HCT116 (cell line): ENCODE data around the gene PLD1. TPM values are rescaled to one million over a fixed set of nuclear protein-coding genes. Genes with fewer than 3 reads are reported as not detected.

ENCODE experiments used
- ATAC-seq: fragments of 200-7000 bp; cut with Tn5 transposase; 2 replicates; pipeline ENCODE4 v1.9.1; 2020; ENCODE audit warnings: mild to moderate bottlenecking, moderate library complexity
- BruUV-seq: library from RNA; stranded (reverse); fragments of 400-500 nt; replicated peaks from 2 replicates; lab custom pipeline; 2021; lab: Mats Ljungman, UMichigan
- CTCF ChIA-PET: fragments of 300-600 bp; sonication (Branson Sonifier 250); formaldehyde crosslinking; loops from one replicate; lab custom pipeline; 2021; ENCODE audit warnings: antibody characterized with exemption; lab: Charles Lee
- POLR2A ChIA-PET: fragments of 300-600, 350-600 bp; sonication (Branson Sonifier 250); formaldehyde crosslinking; loops from one replicate; lab custom pipeline; 2021; ENCODE audit warnings: antibody characterized with exemption; lab: Charles Lee
- RAD21 ChIA-PET, 2 experiments: fragments of 300-600 bp; sonication (Branson Sonifier 250); formaldehyde crosslinking; loops; one replicate each; lab custom pipeline; 2023; ENCODE audit warnings: low total read pairs in 2 of 2; ENCODE audit not compliant: uncharacterized antibody in 2 of 2, unreplicated experiment in 2 of 2, low non-redundant PET in 1 of 2; lab: Charles Lee
- DNase-seq: peaks from one replicate; pipeline ENCODE4 v3.0.0-alpha.2; 2010; ENCODE audit warnings: low read depth, low spot score
- H2AFZ ChIP-seq: fragments of 200-600 bp; shearing (Covaris generic), sonication (generic); 2 replicates; pipeline ENCODE4 v1.6.1; 2017; ENCODE audit warnings: low read depth, mixed run types, mixed read lengths, antibody characterized with exemption, low read length; ENCODE audit not compliant: poor library complexity, severe bottlenecking
- H3K27ac ChIP-seq: 2 replicates; pipeline ENCODE4 v1.5.1; 2012; ENCODE audit warnings: low read depth, low read length
- H3K27me3 ChIP-seq: fragments of 200-600 bp; sonication (generic); 2 replicates; pipeline ENCODE4 v1.6.1; 2016; ENCODE audit warnings: mixed run types, low read length, mixed read lengths; ENCODE audit not compliant: insufficient read depth
- H3K36me3 ChIP-seq, 2 experiments: fragments of 200-500 bp in 1 of 2; fragments of 200-600 bp in 1 of 2; sonication (Bioruptor generic) in 1 of 2; sonication (generic) in 1 of 2; 2 replicates each; pipeline versions ENCODE4 v1.5.1 to v1.6.1; 2014 to 2016; ENCODE audit warnings: low read length in 2 of 2, inconsistent platforms in 1 of 2, mixed read lengths in 1 of 2, mixed run types in 1 of 2; ENCODE audit not compliant: insufficient read depth in 2 of 2, control insufficient read depth in 1 of 2
- H3K4me1 ChIP-seq, 2 experiments: fragments of 200-600 bp in 1 of 2; sonication (generic) in 1 of 2; 2 replicates each; pipeline versions ENCODE4 v1.5.1 to v1.6.1; 2012 to 2017; ENCODE audit warnings: low read length in 2 of 2, inconsistent platforms in 1 of 2, mild to moderate bottlenecking in 1 of 2, mixed read lengths in 1 of 2, mixed run types in 1 of 2, moderate library complexity in 1 of 2; ENCODE audit not compliant: insufficient read depth in 2 of 2, control insufficient read depth in 1 of 2
- H3K4me2 ChIP-seq: fragments of 200-600 bp; sonication (generic); 2 replicates; pipeline ENCODE4 v1.6.1; 2017; ENCODE audit warnings: mixed run types, low read length, mixed read lengths
- H3K4me3 ChIP-seq, 2 experiments: fragments of 200-600 bp in 1 of 2; sonication (generic) in 1 of 2; replicated peaks in 1 of 2; 2 replicates each; pipeline ENCODE4 v1.5.1; 2011 to 2016; ENCODE audit warnings: low read length in 2 of 2, control low read depth in 1 of 2, low read depth in 1 of 2, mild to moderate bottlenecking in 1 of 2, mixed read lengths in 1 of 2, mixed run types in 1 of 2
- H3K79me2 ChIP-seq: fragments of 200-600 bp; sonication (generic); 2 replicates; pipeline ENCODE4 v1.6.1; 2017; ENCODE audit warnings: mild to moderate bottlenecking, mixed run types, low read length, moderate library complexity, mixed read lengths; ENCODE audit not compliant: insufficient read depth
- H3K9ac ChIP-seq: fragments of 200-600 bp; sonication (generic); 2 replicates; pipeline ENCODE4 v1.6.1; 2016; ENCODE audit warnings: low read length, mixed read lengths
- H3K9me2 ChIP-seq: fragments of 200-600 bp; sonication (generic), shearing (Covaris generic); 2 replicates; pipeline ENCODE4 v1.6.1; 2017; ENCODE audit warnings: mixed run types, mild to moderate bottlenecking, moderate library complexity; ENCODE audit not compliant: insufficient read depth
- H3K9me3 ChIP-seq, 2 experiments: fragments of 200-500 bp in 1 of 2; fragments of 200-600 bp in 1 of 2; sonication (Bioruptor generic) in 1 of 2; sonication (generic) in 1 of 2; 2 replicates each; pipeline ENCODE4 v1.6.1; 2014 to 2017; ENCODE audit warnings: low read length in 2 of 2, mixed read lengths in 2 of 2, inconsistent platforms in 1 of 2, low read depth in 1 of 2, mild to moderate bottlenecking in 1 of 2, mixed run types in 1 of 2, moderate library complexity in 1 of 2; ENCODE audit not compliant: control insufficient read depth in 1 of 2, insufficient read depth in 1 of 2
- H4K20me1 ChIP-seq: fragments of 200-600 bp; sonication (generic), shearing (Covaris generic); 2 replicates; pipeline ENCODE4 v1.6.1; 2017; ENCODE audit warnings: mixed run types, mild to moderate bottlenecking, moderate library complexity; ENCODE audit not compliant: insufficient read depth
- CBX3 ChIP-seq: IDR thresholded peaks from 2 replicates; pipeline ENCODE4 v1.6.1; 2012; ENCODE audit warnings: low read depth
- CEBPB ChIP-seq: IDR thresholded peaks from 2 replicates; pipeline ENCODE4 v1.6.1; 2012; ENCODE audit warnings: low read depth
- EGR1 ChIP-seq: IDR thresholded peaks from 2 replicates; pipeline ENCODE4 v1.6.1; 2012; ENCODE audit warnings: low read depth
- ELF1 ChIP-seq: IDR thresholded peaks from 2 replicates; pipeline ENCODE4 v1.6.1; 2012; ENCODE audit warnings: low read depth, borderline replicate concordance
- EZH2phosphoT487 ChIP-seq: fragments of 200-600 bp; IDR thresholded peaks from 2 replicates; pipeline ENCODE4 v1.6.1; 2018; ENCODE audit warnings: antibody characterized with exemption, borderline replicate concordance
- JUND ChIP-seq: IDR thresholded peaks from 2 replicates; pipeline ENCODE4 v1.6.1; 2012
- MAX ChIP-seq: IDR thresholded peaks from 2 replicates; pipeline ENCODE4 v1.6.1; 2012
- POLR2A ChIP-seq: IDR thresholded peaks from 2 replicates; pipeline ENCODE4 v1.7.0; 2011; ENCODE audit warnings: borderline replicate concordance; ENCODE audit not compliant: insufficient read depth, insufficient read length; ENCODE audit errors: extremely low read depth
- SIN3A ChIP-seq: IDR thresholded peaks from 2 replicates; pipeline ENCODE4 v1.6.1; 2012; ENCODE audit warnings: low read depth
- SP1 ChIP-seq: IDR thresholded peaks from 2 replicates; pipeline ENCODE4 v1.6.1; 2012; ENCODE audit warnings: low read depth
- TCF7L2 ChIP-seq: IDR thresholded peaks from 2 replicates; pipeline ENCODE4 v1.7.0; 2011; ENCODE audit warnings: borderline replicate concordance, inconsistent platforms; ENCODE audit not compliant: insufficient read depth, insufficient read length; ENCODE audit errors: extremely low read depth
- YY1 ChIP-seq: IDR thresholded peaks from 2 replicates; pipeline ENCODE4 v1.6.1; 2011; ENCODE audit warnings: low read length, low read depth, moderate library complexity, mild to moderate bottlenecking; ENCODE audit not compliant: insufficient replicate concordance; ENCODE audit errors: extremely low read depth
- ZFX ChIP-seq: fragments of 450-650 bp; IDR thresholded peaks from 2 replicates; pipeline ENCODE4 v1.6.1; 2017
- intact Hi-C: fragments of 100-400 bp; cut with micrococcal nuclease; formaldehyde crosslinking; loops from 2 replicates; pipeline ENCODE4 v1.10.0; 2022
- total RNA-seq: library from RNA; stranded (reverse); gene quantifications from one replicate; pipeline ENCODE4 v1.2.1, GENCODE V29; 2021; ENCODE audit not compliant: unreplicated experiment
- TF ChIP-seq, protein P1 (sequence below): IDR thresholded peaks from 2 replicates; pipeline ENCODE4 v1.6.1; 2011; ENCODE audit warnings: mild to moderate bottlenecking, low read length, moderate library complexity; ENCODE audit not compliant: insufficient replicate concordance; ENCODE audit errors: extremely low read depth
- TF ChIP-seq, protein P2 (sequence below): IDR thresholded peaks from 2 replicates; pipeline ENCODE4 v1.6.1; 2012; ENCODE audit warnings: low read depth

Gene PLD1
- total RNA-seq, 1 experiment from 2014 or later, result 8.4 TPM

DNA sequence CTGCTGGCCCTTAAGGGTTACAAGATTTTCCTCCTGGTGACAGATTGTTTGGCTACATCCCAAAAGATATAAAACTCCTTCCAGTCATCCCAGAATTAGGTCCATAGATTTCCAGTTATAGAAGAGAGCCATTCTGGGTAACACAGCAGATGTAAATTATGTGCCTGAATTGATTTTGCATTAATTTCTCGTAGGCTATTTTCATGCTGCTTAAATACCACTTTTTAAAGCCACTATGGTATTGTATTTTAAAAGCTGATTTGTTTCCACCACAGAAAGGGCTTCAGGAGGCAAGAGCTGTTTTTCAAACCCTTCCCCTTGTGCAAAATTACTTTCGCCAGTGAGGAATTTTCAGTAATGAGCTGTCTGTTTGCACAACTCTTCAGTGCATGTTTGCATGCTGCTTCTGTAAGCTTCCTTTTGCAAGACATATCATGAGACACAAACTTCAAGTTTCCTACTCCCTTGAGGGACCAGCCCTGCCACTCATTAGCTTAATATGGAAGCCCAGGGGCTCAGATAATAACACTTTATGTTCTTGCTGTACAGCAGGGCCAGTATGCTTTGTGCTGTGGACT is 244.7 kb downstream of the PLD1 start:
- H4K20me1 ChIP-seq, result no peaks in the 10 kb centered on the region
- H3K4me3 ChIP-seq, result no peak overlapping the region
- no peak overlapping the region for H3K9ac ChIP-seq
- no TSS peak for BruUV-seq
- ATAC-seq, result no peak
- no peaks in the 10 kb centered on the region for H3K27me3 ChIP-seq
- no peaks in the 10 kb centered on the region for H3K9me2 ChIP-seq
- RAD21 ChIA-PET, result interaction anchor here in 1 of 2 experiments (1.1 to 1.6 kb wide), 2 partner anchors 211 to 515 kb away, joined by 3 to 7 read pairs; no protein-coding TSS in a partner anchor
- H3K36me3 ChIP-seq, result no peaks in the 10 kb centered on the region
- H3K4me2 ChIP-seq, result no peak overlapping the region
- no peak for DNase-seq
- no peaks in the 10 kb centered on the region for H3K79me2 ChIP-seq
- H3K4me1 ChIP-seq, result no peaks in the 10 kb centered on the region
- intact Hi-C loops, result loop anchor here (1.0 to 10.0 kb wide), 4 partner anchors 269 to 604 kb away; no protein-coding TSS in a partner anchor
- POLR2A ChIA-PET, result no interaction called here
- TF ChIP-seq EGR1, result no peak
- TF ChIP-seq ELF1, result no peak
- TF ChIP-seq, protein P1, sequence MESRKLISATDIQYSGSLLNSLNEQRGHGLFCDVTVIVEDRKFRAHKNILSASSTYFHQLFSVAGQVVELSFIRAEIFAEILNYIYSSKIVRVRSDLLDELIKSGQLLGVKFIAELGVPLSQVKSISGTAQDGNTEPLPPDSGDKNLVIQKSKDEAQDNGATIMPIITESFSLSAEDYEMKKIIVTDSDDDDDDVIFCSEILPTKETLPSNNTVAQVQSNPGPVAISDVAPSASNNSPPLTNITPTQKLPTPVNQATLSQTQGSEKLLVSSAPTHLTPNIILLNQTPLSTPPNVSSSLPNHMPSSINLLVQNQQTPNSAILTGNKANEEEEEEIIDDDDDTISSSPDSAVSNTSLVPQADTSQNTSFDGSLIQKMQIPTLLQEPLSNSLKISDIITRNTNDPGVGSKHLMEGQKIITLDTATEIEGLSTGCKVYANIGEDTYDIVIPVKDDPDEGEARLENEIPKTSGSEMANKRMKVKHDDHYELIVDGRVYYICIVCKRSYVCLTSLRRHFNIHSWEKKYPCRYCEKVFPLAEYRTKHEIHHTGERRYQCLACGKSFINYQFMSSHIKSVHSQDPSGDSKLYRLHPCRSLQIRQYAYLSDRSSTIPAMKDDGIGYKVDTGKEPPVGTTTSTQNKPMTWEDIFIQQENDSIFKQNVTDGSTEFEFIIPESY, result no peak
- TF ChIP-seq TCF7L2, result no peak
- TF ChIP-seq EZH2phosphoT487, result no peak
- no peak for TF ChIP-seq SP1
- no peak for TF ChIP-seq POLR2A
- TF ChIP-seq, protein P2, sequence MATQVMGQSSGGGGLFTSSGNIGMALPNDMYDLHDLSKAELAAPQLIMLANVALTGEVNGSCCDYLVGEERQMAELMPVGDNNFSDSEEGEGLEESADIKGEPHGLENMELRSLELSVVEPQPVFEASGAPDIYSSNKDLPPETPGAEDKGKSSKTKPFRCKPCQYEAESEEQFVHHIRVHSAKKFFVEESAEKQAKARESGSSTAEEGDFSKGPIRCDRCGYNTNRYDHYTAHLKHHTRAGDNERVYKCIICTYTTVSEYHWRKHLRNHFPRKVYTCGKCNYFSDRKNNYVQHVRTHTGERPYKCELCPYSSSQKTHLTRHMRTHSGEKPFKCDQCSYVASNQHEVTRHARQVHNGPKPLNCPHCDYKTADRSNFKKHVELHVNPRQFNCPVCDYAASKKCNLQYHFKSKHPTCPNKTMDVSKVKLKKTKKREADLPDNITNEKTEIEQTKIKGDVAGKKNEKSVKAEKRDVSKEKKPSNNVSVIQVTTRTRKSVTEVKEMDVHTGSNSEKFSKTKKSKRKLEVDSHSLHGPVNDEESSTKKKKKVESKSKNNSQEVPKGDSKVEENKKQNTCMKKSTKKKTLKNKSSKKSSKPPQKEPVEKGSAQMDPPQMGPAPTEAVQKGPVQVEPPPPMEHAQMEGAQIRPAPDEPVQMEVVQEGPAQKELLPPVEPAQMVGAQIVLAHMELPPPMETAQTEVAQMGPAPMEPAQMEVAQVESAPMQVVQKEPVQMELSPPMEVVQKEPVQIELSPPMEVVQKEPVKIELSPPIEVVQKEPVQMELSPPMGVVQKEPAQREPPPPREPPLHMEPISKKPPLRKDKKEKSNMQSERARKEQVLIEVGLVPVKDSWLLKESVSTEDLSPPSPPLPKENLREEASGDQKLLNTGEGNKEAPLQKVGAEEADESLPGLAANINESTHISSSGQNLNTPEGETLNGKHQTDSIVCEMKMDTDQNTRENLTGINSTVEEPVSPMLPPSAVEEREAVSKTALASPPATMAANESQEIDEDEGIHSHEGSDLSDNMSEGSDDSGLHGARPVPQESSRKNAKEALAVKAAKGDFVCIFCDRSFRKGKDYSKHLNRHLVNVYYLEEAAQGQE, result no peak
- no peak for TF ChIP-seq YY1
- TF ChIP-seq ZFX, result no peak
- TF ChIP-seq MAX, result no peak
- no peak for TF ChIP-seq CBX3
- no peak for TF ChIP-seq SIN3A
- TF ChIP-seq CEBPB, result no peak
- no peak for TF ChIP-seq JUND
- H3K9me3 ChIP-seq, result no peaks in the 10 kb centered on the region
- H2AFZ ChIP-seq, result no peak overlapping the region
- CTCF ChIA-PET, result interaction anchor here (0.9 to 3.1 kb wide), 5 partner anchors 9 to 604 kb away, joined by 3 to 25 read pairs (median 6); no protein-coding TSS in a partner anchor
- no peak overlapping the region for H3K27ac ChIP-seq
